ENCODE results near the gene ILF2.

- TF ChIP-seq, protein P1, sequence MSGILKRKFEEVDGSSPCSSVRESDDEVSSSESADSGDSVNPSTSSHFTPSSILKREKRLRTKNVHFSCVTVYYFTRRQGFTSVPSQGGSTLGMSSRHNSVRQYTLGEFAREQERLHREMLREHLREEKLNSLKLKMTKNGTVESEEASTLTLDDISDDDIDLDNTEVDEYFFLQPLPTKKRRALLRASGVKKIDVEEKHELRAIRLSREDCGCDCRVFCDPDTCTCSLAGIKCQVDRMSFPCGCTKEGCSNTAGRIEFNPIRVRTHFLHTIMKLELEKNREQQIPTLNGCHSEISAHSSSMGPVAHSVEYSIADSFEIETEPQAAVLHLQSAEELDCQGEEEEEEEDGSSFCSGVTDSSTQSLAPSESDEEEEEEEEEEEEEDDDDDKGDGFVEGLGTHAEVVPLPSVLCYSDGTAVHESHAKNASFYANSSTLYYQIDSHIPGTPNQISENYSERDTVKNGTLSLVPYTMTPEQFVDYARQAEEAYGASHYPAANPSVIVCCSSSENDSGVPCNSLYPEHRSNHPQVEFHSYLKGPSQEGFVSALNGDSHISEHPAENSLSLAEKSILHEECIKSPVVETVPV (CRISPR knock-in tag; IDR thresholded peaks at IDR 0.05): no peak
- TF ChIP-seq BACH2 (CRISPR knock-in tag; IDR thresholded peaks at IDR 0.05; ENCODE audit: borderline replicate concordance) (no peak), PATZ1 (CRISPR knock-in tag; IDR thresholded peaks at IDR 0.05; ENCODE audit: borderline replicate concordance) (no peak), ARNTL (CRISPR knock-in tag; IDR thresholded peaks at IDR 0.05; ENCODE audit: borderline replicate concordance, low read depth) (no peak), SNAI2 (CRISPR knock-in tag; IDR thresholded peaks at IDR 0.05) (no peak), TSHZ2 (CRISPR knock-in tag; IDR thresholded peaks at IDR 0.05) (no peak), TCF4 (CRISPR knock-in tag; IDR thresholded peaks at IDR 0.05; ENCODE audit: borderline replicate concordance) (no peak), ZFP30 (CRISPR knock-in tag; IDR thresholded peaks at IDR 0.05) (no peak), ZC3H10 (CRISPR knock-in tag; IDR thresholded peaks at IDR 0.05) (no peak), POU6F1 (CRISPR knock-in tag; IDR thresholded peaks at IDR 0.05; ENCODE audit: borderline replicate concordance, low read depth) (no peak), OSR1 (CRISPR knock-in tag; IDR thresholded peaks at IDR 0.05) (no peak)
These were observed 13.1 kb upstream of the ILF2 start for GRCh38 chr1:153683854-153684253.

All from SK-N-SH treated with all-trans-retinoic acid at 6 μM for 48 hours (cell line).